ENCODE results near the gene CRLF1.

The CRLF1 gene

DNA sequence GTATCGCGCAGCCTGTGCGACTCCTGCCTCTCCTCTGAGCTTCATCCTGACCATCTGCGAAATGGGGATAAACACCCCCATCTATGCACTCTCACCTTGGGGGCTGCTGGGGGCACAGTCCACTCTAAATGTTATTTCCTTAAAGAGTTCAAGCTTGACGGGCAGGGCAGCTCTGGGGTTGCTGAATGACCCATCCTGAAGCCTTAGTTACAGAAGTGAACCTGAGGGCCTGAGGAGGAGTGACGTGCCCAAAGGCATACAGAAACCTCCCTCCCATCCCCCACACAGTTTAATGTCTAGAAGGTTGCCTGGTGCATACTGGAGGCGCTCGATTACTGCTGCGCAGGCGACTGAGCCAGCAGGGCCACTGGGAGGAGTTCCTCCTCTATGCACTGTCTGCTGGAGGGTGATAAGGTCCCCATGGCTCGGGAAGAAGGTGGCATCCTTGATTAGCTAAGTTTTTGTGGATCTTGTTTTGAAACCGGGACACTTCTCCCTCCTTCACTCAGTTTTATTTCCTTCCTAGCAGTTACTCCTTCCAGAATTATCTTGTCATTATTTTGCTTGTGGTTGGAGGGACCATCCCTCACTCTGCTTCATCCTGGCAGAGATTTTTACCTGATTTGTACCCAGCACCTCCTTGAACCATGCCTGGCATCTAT, 62.7 kb downstream of the CRLF1 start:
- DNase-seq, result peak; percentile 55
